HEK293 (cell line): Measurements from ENCODE around the gene WDR11.

Source experiments
- CTCF ChIA-PET: fragments of 350-600 bp; formaldehyde crosslinking; extraction: SDS; loops from one replicate; lab custom pipeline; 2021; ENCODE audit warnings: antibody characterized with exemption; lab: Yijun Ruan, JAX
- POLR2A ChIA-PET: fragments of 300-600 bp; formaldehyde crosslinking; extraction: SDS; loops from one replicate; lab custom pipeline; 2020; ENCODE audit warnings: antibody characterized with exemption, inconsistent platforms; lab: Yijun Ruan, JAX
- H3K27ac ChIP-seq: fragments of 200-500 bp; sonication (Bioruptor generic); 2 replicates; pipeline ENCODE4 v1.5.1; 2014; ENCODE audit warnings: low read depth, low read length, control low read depth, inconsistent platforms; ENCODE audit errors: extremely low read depth
- H3K36me3 ChIP-seq, 2 experiments: fragments of 200-500 bp in 1 of 2; sonication (Bioruptor generic) in 1 of 2; 1 replicate in 1 of 2; 2 replicates in 1 of 2; pipeline ENCODE4 v1.5.1; 2014 to 2017; ENCODE audit warnings: inconsistent platforms in 2 of 2, low read length in 2 of 2; ENCODE audit not compliant: control insufficient read depth in 2 of 2, insufficient read depth in 1 of 2
- H3K4me1 ChIP-seq: fragments of 200-500 bp; sonication (Bioruptor generic); 2 replicates; pipeline ENCODE4 v1.5.1; 2014; ENCODE audit warnings: mild to moderate bottlenecking, low read length, inconsistent platforms; ENCODE audit not compliant: control insufficient read depth, insufficient read depth
- H3K4me3 ChIP-seq: 2 replicates; pipeline ENCODE4 v1.5.1; 2011; ENCODE audit warnings: low read depth, mild to moderate bottlenecking, control low read depth, low read length, moderate library complexity
- H3K9me3 ChIP-seq: fragments of 200-500 bp; sonication (Bioruptor generic); 2 replicates; pipeline ENCODE4 v1.5.1; 2014; ENCODE audit warnings: low read depth, low read length, inconsistent platforms; ENCODE audit not compliant: control insufficient read depth, insufficient read depth
- GLI4 ChIP-seq: fragments of 450-650 bp; formaldehyde crosslinking; IDR thresholded peaks from 2 replicates; pipeline ENCODE4 v1.5.1; 2016; ENCODE audit warnings: missing biosample characterization, missing genetic modification characterization
- GLIS1 ChIP-seq: fragments of 450-650 bp; formaldehyde crosslinking; IDR thresholded peaks from 2 replicates; pipeline ENCODE4 v1.5.1; 2016; ENCODE audit warnings: missing biosample characterization, missing genetic modification characterization
- KLF7 ChIP-seq: fragments of 450-650 bp; formaldehyde crosslinking; IDR thresholded peaks from 2 replicates; pipeline ENCODE4 v1.5.1; 2016; ENCODE audit warnings: missing biosample characterization, missing genetic modification characterization, borderline replicate concordance
- OVOL3 ChIP-seq: fragments of 450-650 bp; formaldehyde crosslinking; IDR thresholded peaks from 2 replicates; pipeline ENCODE4 v1.5.1; 2016; ENCODE audit warnings: missing biosample characterization, missing genetic modification characterization
- SP3 ChIP-seq: fragments of 450-650 bp; formaldehyde crosslinking; IDR thresholded peaks from 2 replicates; pipeline ENCODE4 v1.5.1; 2016; ENCODE audit warnings: missing biosample characterization, missing genetic modification characterization
- TSHZ1 ChIP-seq: fragments of 450-650 bp; formaldehyde crosslinking; IDR thresholded peaks from 2 replicates; pipeline ENCODE4 v1.5.1; 2016; ENCODE audit warnings: missing biosample characterization, missing genetic modification characterization, borderline replicate concordance
- WT1 ChIP-seq: fragments of 450-650 bp; formaldehyde crosslinking; IDR thresholded peaks from 2 replicates; pipeline ENCODE4 v1.5.1; 2016; ENCODE audit warnings: missing biosample characterization, missing genetic modification characterization
- YY1 ChIP-seq: fragments of 450-650 bp; formaldehyde crosslinking; IDR thresholded peaks from 2 replicates; pipeline ENCODE4 v1.5.1; 2018; ENCODE audit warnings: missing biosample characterization, missing genetic modification characterization
- ZBTB7A ChIP-seq: fragments of 450-650 bp; formaldehyde crosslinking; IDR thresholded peaks from 2 replicates; pipeline ENCODE4 v1.5.1; 2016; ENCODE audit warnings: low read depth, missing biosample characterization, missing genetic modification characterization
- ZNF184 ChIP-seq: fragments of 450-650 bp; IDR thresholded peaks from 2 replicates; pipeline ENCODE4 v1.5.1; 2018; ENCODE audit warnings: missing biosample characterization, mild to moderate bottlenecking, missing genetic modification characterization
- ZNF19 ChIP-seq: fragments of 450-650 bp; formaldehyde crosslinking; IDR thresholded peaks from 2 replicates; pipeline ENCODE4; 2016; ENCODE audit warnings: missing biosample characterization, missing genetic modification characterization, low read depth
- ZNF211 ChIP-seq: fragments of 450-650 bp; formaldehyde crosslinking; IDR thresholded peaks from 2 replicates; pipeline ENCODE4 v1.5.1; 2016; ENCODE audit warnings: low read depth, missing biosample characterization, missing genetic modification characterization
- ZNF23 ChIP-seq: fragments of 450-650 bp; formaldehyde crosslinking; IDR thresholded peaks from 2 replicates; pipeline ENCODE4 v1.5.1; 2016; ENCODE audit warnings: missing biosample characterization, missing genetic modification characterization, borderline replicate concordance
- ZNF37A ChIP-seq: fragments of 450-650 bp; IDR thresholded peaks from 2 replicates; pipeline ENCODE4 v1.5.1; 2018; ENCODE audit warnings: missing biosample characterization, missing genetic modification characterization
- ZNF416 ChIP-seq: fragments of 450-650 bp; formaldehyde crosslinking; IDR thresholded peaks from 2 replicates; pipeline ENCODE4 v1.5.1; 2016; ENCODE audit warnings: missing biosample characterization, missing genetic modification characterization
- ZNF48 ChIP-seq: fragments of 450-650 bp; formaldehyde crosslinking; IDR thresholded peaks from 2 replicates; pipeline ENCODE4 v1.5.1; 2016; ENCODE audit warnings: missing biosample characterization, missing genetic modification characterization
- ZNF510 ChIP-seq: fragments of 450-650 bp; formaldehyde crosslinking; IDR thresholded peaks from 2 replicates; pipeline ENCODE4 v1.5.1; 2018; ENCODE audit warnings: mild to moderate bottlenecking, missing genetic modification characterization, missing biosample characterization; ENCODE audit not compliant: insufficient replicate concordance
- ZNF530 ChIP-seq: fragments of 450-650 bp; formaldehyde crosslinking; IDR thresholded peaks from 2 replicates; pipeline ENCODE4 v1.5.1; 2016; ENCODE audit warnings: low read depth, missing biosample characterization, missing genetic modification characterization
- ZNF623 ChIP-seq: fragments of 450-650 bp; formaldehyde crosslinking; IDR thresholded peaks from 2 replicates; pipeline ENCODE4 v1.5.1; 2016; ENCODE audit warnings: missing biosample characterization, missing genetic modification characterization
- ZNF654 ChIP-seq: fragments of 450-650 bp; formaldehyde crosslinking; IDR thresholded peaks from 2 replicates; pipeline ENCODE4 v1.5.1; 2016; ENCODE audit warnings: low read depth, missing biosample characterization, missing genetic modification characterization
- ZNF660 ChIP-seq: fragments of 450-650 bp; IDR thresholded peaks from 2 replicates; pipeline ENCODE4 v1.5.1; 2018; ENCODE audit warnings: missing biosample characterization, mild to moderate bottlenecking, missing genetic modification characterization
- ZNF664 ChIP-seq: fragments of 450-650 bp; formaldehyde crosslinking; IDR thresholded peaks from 2 replicates; pipeline ENCODE4 v1.5.1; 2016; ENCODE audit warnings: missing biosample characterization, missing genetic modification characterization
- ZNF76 ChIP-seq: fragments of 450-650 bp; formaldehyde crosslinking; IDR thresholded peaks from 2 replicates; pipeline ENCODE4; 2016; ENCODE audit warnings: low read depth, missing biosample characterization, missing genetic modification characterization, borderline replicate concordance
- ZNF791 ChIP-seq: fragments of 450-650 bp; formaldehyde crosslinking; IDR thresholded peaks from 2 replicates; pipeline ENCODE4 v1.5.1; 2016; ENCODE audit warnings: missing biosample characterization, missing genetic modification characterization
- ZNF830 ChIP-seq: fragments of 450-650 bp; IDR thresholded peaks from 2 replicates; pipeline ENCODE4 v1.5.0; 2018; ENCODE audit warnings: missing biosample characterization, missing genetic modification characterization, low read depth, mild to moderate bottlenecking, moderate library complexity
- ZNF843 ChIP-seq: fragments of 450-650 bp; formaldehyde crosslinking; IDR thresholded peaks from 2 replicates; pipeline ENCODE4 v1.5.1; 2016; ENCODE audit warnings: missing biosample characterization, missing genetic modification characterization
- TF ChIP-seq, protein P1 (sequence below): fragments of 450-650 bp; IDR thresholded peaks from 2 replicates; pipeline ENCODE4 v1.5.1; 2018; ENCODE audit warnings: missing biosample characterization, mild to moderate bottlenecking, missing genetic modification characterization
- TF ChIP-seq, protein P2 (sequence below): fragments of 450-650 bp; IDR thresholded peaks from 2 replicates; pipeline ENCODE4 v1.5.1; 2018; ENCODE audit warnings: missing biosample characterization, missing genetic modification characterization

The WDR11 gene

DNA sequence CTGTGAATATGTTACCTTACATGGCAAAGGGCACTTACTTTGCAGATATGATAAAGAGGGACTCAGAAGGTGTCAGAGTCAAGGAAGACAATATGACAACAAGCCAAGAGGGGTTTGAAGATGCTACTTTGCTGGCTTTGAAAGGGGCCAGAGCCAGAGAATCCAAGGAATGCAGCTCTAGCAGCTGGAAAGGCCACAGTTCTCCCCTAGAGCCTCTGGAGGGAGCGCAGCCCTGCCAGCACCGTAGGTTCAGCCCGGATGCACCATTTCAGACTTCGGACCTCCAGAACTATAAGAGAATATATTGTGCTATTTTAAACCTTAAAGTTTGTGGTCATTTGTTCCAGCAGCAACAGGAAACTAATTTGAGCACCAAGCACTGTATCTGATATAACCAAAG, 32.9 kb upstream of the WDR11 start:
- H3K4me1 ChIP-seq: no peaks in the 10 kb centered on the region
- H3K9me3 ChIP-seq: no peaks in the 10 kb centered on the region
- H3K4me3 ChIP-seq: no peak overlapping the region
- H3K27ac ChIP-seq: no peak overlapping the region
- H3K36me3 ChIP-seq: no peaks in the 10 kb centered on the region
- ChIA-PET POLR2A (no interaction called here), CTCF (no interaction called here)
- TF ChIP-seq ZNF211 (tag by site-specific recombination) (no peak), ZNF830 (tag by site-specific recombination) (no peak), ZNF843 (no peak)
- TF ChIP-seq, protein P1, sequence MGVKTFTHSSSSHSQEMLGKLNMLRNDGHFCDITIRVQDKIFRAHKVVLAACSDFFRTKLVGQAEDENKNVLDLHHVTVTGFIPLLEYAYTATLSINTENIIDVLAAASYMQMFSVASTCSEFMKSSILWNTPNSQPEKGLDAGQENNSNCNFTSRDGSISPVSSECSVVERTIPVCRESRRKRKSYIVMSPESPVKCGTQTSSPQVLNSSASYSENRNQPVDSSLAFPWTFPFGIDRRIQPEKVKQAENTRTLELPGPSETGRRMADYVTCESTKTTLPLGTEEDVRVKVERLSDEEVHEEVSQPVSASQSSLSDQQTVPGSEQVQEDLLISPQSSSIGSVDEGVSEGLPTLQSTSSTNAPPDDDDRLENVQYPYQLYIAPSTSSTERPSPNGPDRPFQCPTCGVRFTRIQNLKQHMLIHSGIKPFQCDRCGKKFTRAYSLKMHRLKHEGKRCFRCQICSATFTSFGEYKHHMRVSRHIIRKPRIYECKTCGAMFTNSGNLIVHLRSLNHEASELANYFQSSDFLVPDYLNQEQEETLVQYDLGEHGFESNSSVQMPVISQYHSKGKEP (tag by site-specific recombination): no peak

- Histone ChIP-seq H3K4me1 (no peaks in the 10 kb centered on the region), H3K36me3 (no peaks in the 10 kb centered on the region), H3K9me3 (no peaks in the 10 kb centered on the region), H3K27ac (no peak overlapping the region), H3K4me3 (no peak overlapping the region)
- ChIA-PET POLR2A (no interaction called here), CTCF (interaction anchor here (1.7 kb wide), 1 partner anchor 9 kb away, joined by 4 read pairs; no protein-coding TSS in a partner anchor)
- TF ChIP-seq ZNF416: no peak
- no peak for TF ChIP-seq ZBTB7A (tag by site-specific recombination)
- no peak for TF ChIP-seq GLIS1 (tag by site-specific recombination)
- no peak for TF ChIP-seq GLI4 (tag by site-specific recombination)
- TF ChIP-seq ZNF660 (tag by site-specific recombination): no peak
- TF ChIP-seq YY1 (tag by site-specific recombination): no peak
Measured at GRCh38 chr10:120819366-120819765, 31.8 kb upstream of the WDR11 start.

DNA sequence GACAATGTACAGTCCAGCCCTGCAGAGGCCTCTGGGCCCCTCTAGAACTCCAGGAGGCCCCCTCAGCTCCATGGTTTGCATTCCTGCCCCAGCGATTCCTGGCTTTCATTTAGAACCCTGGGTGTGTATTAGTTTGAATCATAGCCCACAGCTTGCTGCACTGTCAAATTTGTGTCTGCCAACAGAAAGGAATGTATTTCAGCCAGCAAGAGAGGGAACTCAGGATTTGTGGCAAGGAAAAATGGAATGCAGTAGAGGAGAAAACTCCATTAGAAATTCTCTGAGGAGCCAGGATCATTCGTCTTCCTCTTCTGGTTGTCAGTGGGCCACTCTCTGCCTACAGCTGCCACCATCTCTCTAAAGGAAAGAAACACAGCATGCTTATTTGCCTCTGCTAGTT, 27.9 kb upstream of the WDR11 start:
- ChIA-PET POLR2A (no interaction called here), CTCF (interaction anchor here (0.7 to 1.3 kb wide), 4 partner anchors 8 to 1078 kb away, joined by 3 to 4 read pairs (median 4); no protein-coding TSS in a partner anchor)
- Histone ChIP-seq H3K4me3 (no peak overlapping the region), H3K27ac (no peak overlapping the region), H3K9me3 (no peaks in the 10 kb centered on the region), H3K36me3 (no peaks in the 10 kb centered on the region), H3K4me1 (no peaks in the 10 kb centered on the region)
- TF ChIP-seq ZNF791 (tag by site-specific recombination): no peak
- no peak for TF ChIP-seq ZNF37A (tag by site-specific recombination)
- TF ChIP-seq SP3 (tag by site-specific recombination): no peak
- no peak for TF ChIP-seq ZNF510 (tag by site-specific recombination)
- TF ChIP-seq KLF7 (tag by site-specific recombination): no peak
- no peak for TF ChIP-seq ZNF530 (tag by site-specific recombination)
- no peak for TF ChIP-seq ZNF48 (tag by site-specific recombination)
- TF ChIP-seq ZNF654 (tag by site-specific recombination): no peak
- no peak for TF ChIP-seq ZNF664
- TF ChIP-seq ZNF76 (tag by site-specific recombination): no peak
- no peak for TF ChIP-seq ZNF19 (tag by site-specific recombination)
- no peak for TF ChIP-seq ZNF623 (tag by site-specific recombination)
- no peak for TF ChIP-seq ZNF23 (tag by site-specific recombination)
- no peak for TF ChIP-seq WT1
- TF ChIP-seq ZNF184: no peak
- TF ChIP-seq YY1 (tag by site-specific recombination): no peak
- no peak for TF ChIP-seq OVOL3 (tag by site-specific recombination)
- TF ChIP-seq TSHZ1 (tag by site-specific recombination): no peak
- TF ChIP-seq, protein P2, sequence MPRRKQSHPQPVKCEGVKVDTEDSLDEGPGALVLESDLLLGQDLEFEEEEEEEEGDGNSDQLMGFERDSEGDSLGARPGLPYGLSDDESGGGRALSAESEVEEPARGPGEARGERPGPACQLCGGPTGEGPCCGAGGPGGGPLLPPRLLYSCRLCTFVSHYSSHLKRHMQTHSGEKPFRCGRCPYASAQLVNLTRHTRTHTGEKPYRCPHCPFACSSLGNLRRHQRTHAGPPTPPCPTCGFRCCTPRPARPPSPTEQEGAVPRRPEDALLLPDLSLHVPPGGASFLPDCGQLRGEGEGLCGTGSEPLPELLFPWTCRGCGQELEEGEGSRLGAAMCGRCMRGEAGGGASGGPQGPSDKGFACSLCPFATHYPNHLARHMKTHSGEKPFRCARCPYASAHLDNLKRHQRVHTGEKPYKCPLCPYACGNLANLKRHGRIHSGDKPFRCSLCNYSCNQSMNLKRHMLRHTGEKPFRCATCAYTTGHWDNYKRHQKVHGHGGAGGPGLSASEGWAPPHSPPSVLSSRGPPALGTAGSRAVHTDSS (tag by site-specific recombination): no peak
